HuH-7.5 (cell line): Measurements from ENCODE around the gene DNAJC6.
A peak's percentile ranks its signal among the peaks of the same experiment; 100 is the strongest.
"Not testable (repeated sequence)": the region's sequence is repeated elsewhere in the genome, so short reads cannot be mapped to it uniquely, and the experiment has no call there.

Source experiments
- DNase-seq: peaks from one replicate; pipeline ENCODE4 v3.0.0; 2011; ENCODE audit warnings: low spot score

The DNAJC6 gene

GRCh38 chr1:65309304-65310077, at the start of gene DNAJC6:
Gene DNAJC6, plus strand, starts transcription at chr1:65309543. Its CDS starts 203 bp downstream, at chr1:65309746.
- peak; percentile 50 for DNase-seq

- no peak for DNase-seq
Observed at GRCh38 chr1:65259816-65260215, 49.5 kb upstream of the DNAJC6 start.

GRCh38 chr1:65260851-65261473, 48.4 kb upstream of the DNAJC6 start:
- DNase-seq, result no peak

GRCh38 chr1:65263286-65263685, 46.1 kb upstream of the DNAJC6 start:
- DNase-seq, result no peak

DNA sequence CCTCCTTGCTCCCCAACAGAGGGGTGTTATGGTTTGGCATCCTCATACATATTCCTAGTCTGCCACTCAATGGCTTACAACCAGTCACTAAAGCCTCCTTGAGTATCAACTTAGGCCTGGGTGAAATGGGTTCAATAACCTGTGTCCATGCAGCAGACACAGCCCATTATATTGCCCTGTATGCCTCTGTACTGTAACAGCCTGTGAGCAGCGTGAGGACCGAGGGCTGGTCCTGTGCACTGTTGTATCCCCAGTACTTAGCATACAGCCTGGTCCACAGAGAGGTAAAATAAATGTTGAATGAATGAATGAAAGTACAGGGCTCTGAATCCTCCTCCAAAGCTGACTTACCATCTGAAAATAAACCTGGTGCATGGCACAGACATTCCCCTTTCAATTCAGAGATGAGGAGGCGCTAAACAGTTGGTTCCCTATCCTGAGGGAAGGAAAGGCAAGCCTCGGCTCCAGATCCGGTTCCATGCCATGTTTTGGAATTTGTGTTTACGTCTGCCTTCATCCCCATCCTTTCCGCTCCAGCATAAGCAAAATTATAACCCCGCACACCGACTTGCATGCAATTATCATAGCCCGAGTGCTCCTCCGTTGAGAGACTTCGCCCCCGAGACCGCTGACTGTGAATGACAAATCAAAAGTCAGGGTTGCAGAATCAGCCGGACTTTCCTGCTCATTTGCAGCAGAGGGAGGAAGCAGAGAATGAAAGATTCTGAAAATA, 45.0 kb upstream of the DNAJC6 start:
- DNase-seq, result no peak

DNA sequence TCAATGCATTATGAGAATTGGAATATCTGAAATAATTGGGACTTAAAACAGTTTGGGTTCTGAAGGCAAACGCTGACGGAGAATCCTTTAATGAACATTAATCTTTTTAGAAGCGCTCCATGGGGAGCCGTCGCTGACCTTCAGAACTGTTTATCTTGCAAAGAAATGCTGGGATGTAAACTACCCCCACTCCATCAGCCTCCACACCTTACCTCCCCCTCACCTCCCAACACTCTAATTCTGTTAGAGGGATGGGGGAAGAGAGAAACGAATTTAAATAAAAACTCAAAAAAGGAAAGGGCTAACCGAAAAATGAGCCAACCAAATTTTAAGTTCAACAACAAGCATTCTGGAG, 44.1 kb upstream of the DNAJC6 start:
- DNase-seq, result no peak

GRCh38 chr1:65265651-65266351, 43.5 kb upstream of the DNAJC6 start:
- DNase-seq, result no peak

GRCh38 chr1:65266476-65266875, 42.9 kb upstream of the DNAJC6 start:
- DNase-seq, result no peak

GRCh38 chr1:65267271-65267670, 42.1 kb upstream of the DNAJC6 start:
- DNase-seq, result no peak

- no peak for DNase-seq
Observed at GRCh38 chr1:65267683-65268082, 41.7 kb upstream of the DNAJC6 start.

DNA sequence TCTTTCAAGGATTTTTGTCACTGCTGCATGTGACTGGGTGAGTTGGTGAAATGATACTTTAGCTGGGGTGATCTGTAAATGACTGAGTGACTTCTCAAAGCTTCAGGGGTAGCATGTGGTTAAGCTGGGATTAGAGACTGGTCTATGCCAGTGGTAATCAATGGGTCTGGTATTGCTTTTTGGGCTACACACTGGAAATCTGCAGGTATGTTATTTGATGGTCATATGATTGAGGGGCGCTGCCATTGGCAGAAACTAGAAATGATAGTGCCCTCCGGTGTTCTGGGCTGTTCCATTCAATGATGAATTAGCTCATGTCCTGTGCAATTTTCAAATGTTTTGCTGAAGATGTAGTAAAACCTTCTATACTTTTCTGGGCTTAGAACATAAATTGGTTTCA, 39.7 kb upstream of the DNAJC6 start:
- no peak for DNase-seq

DNA sequence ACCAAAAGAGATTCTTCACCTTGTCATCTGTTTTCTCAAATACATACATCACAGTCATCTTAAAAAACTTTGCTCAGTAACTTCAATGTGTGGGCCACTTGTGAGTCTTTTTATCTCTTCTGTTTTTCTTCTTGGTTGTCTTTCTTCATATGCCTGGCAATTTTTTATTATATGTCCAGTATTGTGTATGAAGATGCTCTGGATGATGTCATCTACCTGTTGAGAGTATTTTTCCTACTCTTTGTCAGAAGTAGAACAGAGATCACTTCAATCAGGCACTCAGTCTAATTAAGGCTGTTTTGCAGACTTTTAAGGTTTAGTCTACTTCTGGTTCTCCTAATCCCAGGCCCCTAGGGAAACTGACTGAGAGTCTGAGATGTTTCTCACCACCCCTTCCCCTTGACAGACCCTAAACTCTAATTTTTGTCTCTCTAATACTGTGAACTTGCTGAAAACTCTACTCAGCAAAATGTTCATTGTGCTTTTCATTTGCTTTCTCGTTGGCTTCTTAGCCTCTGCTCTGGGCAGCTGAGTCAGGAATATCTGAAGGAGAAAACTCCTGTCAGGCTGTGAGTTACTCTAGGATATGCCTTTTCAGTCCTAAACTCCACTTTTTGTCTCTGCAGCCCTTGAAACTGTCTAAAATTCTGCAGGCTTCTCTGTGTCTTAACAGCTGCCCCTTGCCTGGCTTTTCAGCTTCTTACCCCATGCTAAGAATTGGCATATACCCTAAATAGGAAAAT, 33.0 kb upstream of the DNAJC6 start:
- DNase-seq, result no peak

DNA sequence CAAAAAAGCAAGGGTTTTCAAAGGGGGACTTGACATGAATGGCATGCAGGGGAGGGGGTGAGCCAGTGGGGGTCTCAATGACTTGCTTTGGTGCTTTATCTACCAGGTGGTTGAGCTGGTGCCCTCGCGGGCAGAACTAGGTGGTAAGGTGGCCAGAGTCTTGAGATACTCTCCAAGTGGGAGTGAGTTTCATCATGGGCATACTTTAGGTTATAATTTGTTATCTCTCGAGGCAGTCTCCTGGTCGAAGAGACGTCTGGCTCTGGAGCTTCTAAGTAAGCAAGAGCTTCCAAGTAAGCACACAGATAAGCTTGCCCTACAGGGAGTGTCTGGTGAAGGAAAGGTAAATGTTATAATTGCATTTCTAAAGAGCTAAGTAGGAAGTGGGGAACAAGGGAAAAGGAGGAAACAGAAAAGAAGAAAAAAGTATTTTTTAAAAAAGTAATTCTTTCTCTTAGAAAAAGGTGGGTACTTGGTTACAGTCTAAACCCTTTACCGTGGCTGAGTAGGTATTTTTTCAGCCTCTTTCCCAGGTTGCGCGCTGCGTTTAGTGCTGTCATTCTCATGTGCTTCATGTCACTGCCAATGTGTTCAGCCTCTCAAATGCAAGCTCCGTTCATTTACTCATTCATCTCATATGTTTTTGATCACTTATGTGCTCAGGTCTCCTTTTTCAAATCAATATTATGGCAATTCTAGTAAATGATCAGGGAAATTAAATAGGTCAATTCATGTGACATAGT, 31.6 kb upstream of the DNAJC6 start:
- no peak for DNase-seq

DNA sequence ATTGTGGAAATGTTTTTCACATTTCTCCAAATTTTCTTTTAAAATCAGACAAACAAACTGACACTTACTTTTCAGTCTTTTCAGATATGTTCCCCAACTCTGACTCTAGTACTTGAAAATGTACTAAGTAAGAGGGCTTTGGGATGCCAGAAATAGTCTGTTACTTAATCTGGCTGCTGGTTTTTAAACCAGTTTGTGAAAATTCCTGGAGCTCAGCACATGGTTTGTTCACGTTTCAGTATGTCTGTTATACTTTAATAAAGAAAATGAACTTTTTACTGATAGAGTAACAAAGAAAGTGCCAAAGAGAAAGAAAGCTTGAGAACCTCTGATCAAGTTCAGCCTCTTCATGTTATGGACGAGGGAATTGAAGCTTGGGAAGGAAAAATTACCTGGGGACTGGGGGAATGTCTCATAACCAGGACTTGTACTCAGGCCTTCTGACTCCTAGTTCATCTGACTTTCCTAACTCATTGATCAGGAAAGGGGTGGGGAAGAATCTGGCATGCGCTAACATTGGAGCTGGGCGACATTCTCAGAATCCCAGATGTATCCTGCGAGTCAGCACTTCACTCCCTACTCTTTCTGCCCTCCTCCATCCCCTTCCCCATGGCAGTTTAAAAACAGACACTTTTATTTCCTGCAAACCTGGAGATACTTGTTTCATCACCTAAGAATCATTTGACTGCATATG, 30.8 kb upstream of the DNAJC6 start:
- DNase-seq, result no peak

GRCh38 chr1:65279070-65279779, 30.1 kb upstream of the DNAJC6 start:
- DNase-seq, result no peak

DNA sequence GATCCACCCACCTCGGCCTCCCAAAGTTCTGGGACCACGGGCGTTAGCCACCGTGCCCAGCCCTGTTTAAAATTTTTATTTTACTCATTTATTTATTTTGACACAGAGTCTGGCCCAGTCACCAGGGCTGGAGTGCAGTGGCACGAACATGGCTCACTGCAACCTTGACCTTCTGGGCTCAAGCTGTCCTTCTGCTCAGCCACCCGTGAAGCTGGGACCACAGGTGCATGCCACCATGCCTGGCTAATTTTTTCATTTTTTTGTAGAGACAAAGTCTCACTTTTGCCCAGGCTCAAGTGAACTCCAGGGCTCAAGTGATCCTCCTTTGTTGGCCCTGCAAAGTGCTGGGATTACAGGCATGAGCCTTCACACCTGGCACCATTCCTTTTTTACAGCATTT, 27.5 kb upstream of the DNAJC6 start:
- DNase-seq, result no peak

GRCh38 chr1:65284229-65284628, 25.1 kb upstream of the DNAJC6 start:
- DNase-seq, result no peak

GRCh38 chr1:65289449-65289848, 19.9 kb upstream of the DNAJC6 start:
- DNase-seq, result no peak

GRCh38 chr1:65291818-65292217, 17.5 kb upstream of the DNAJC6 start:
- DNase-seq, result not testable (repeated sequence)
